GM19463 (cell line): Measurements from ENCODE around the gene RBL2.
A peak's percentile ranks its signal among the peaks of the same experiment; 100 is the strongest.
"Not testable (repeated sequence)": the region's sequence is repeated elsewhere in the genome, so short reads cannot be mapped to it uniquely, and the experiment has no call there.

Experiments used
- ATAC-seq: cut with Tn5 transposase; IDR thresholded peaks from one replicate; pipeline ENCODE4 v1.9.1; 2021; ENCODE audit warnings: mild to moderate bottlenecking, moderate library complexity; ENCODE audit not compliant: unreplicated experiment

RBL2 gene

GRCh38 chr16:53503270-53503923 lies 69.1 kb downstream of the RBL2 start:
- ATAC-seq = peak; percentile 93

- no peak for ATAC-seq
These were observed 69.9 kb downstream of the RBL2 start for GRCh38 chr16:53503991-53504663.

GRCh38 chr16:53504665-53505064 lies 70.4 kb downstream of the RBL2 start:
- no peak for ATAC-seq

- ATAC-seq = no peak
These were observed 72.0 kb downstream of the RBL2 start for GRCh38 chr16:53506254-53506653.

- ATAC-seq = no peak
These were observed 73.4 kb downstream of the RBL2 start for GRCh38 chr16:53507464-53508179.

- ATAC-seq = peak; percentile 65
These were observed 75.8 kb downstream of the RBL2 start for GRCh38 chr16:53509906-53510703.

DNA sequence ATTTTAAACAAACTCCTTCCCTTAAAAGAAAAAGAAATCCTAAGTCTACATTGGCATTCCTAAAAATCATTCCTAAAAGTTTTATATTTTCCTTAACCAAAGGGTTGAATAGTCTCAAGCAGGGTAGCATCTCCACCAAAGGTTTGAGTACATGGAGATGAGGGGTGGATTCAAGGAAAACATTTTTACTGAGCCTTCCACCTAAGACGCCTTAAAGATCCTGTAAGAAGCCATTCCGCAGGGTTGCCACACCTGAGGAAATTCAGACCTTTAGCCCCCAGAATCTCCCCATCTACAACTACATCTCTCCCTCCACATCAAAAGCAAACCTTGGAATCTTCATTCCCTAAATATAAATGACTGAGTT lies 76.4 kb downstream of the RBL2 start:
- ATAC-seq = no peak

- no peak for ATAC-seq
These were observed 76.8 kb downstream of the RBL2 start for GRCh38 chr16:53511084-53511402.

DNA sequence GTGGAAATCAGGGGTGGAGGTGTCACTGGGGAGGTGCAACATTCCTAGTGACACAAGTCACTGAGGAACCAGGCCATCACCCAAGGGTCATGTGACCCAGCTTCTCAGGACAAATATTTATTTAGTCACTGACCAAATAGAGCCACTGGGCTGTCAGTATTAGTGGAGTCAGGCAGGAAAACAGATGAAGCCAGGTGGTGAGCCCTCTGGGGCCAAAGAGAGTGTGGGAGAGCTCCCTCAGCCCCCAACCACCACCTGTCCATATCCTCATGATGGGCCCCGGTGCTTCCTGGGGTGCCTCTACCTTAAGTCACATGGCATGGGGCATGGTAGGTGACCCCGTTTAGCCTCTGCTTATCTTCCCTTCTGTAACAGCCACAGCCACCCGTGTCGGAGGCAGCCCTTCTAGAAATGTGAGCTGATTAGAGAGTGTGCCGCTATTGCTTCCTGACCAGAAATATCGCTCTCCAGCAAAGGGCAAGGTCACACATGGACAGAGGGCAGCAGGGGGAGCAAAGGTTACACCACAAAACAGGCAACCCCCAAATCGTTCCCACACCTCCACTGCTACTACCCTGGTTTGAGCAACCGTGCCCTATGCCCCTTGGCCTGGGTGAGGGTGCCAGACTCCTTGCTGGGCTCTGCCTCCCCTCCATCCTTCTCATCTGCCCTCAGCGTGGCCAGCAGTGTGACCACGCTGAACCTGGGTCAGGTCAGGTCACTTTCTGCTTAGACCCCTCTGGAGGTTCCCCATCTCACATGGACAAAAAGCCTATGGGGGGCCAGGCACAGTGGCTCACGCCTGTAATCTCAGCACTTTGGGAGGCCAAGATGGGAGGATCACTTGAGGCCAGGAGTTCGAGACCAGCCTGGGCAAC lies 77.4 kb downstream of the RBL2 start:
- ATAC-seq = no peak

- ATAC-seq = not testable (repeated sequence)
These were observed 78.5 kb downstream of the RBL2 start for GRCh38 chr16:53512795-53513194.

- no peak for ATAC-seq
These were observed 81.0 kb downstream of the RBL2 start for GRCh38 chr16:53515259-53515658.

GRCh38 chr16:53515811-53516210 lies 81.5 kb downstream of the RBL2 start:
- ATAC-seq = no peak

DNA sequence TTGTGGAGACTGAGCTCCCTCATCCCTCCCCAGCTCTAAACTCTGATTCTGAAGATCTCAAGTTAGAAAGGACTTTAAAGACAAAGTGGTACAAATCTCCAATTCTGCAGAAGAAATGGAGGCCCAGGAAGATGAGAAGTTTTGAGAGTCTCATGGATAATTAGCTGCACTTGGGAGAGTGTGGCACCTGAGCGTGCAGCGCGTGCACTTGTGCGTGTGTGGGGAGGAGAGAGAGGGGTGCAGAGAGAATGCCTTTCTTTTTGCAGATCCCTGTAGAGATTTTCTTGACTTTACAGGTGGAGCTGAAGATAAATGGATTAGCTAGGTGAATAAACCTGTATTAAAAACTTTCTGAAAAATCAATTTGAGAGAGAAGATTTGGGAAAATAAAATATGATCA lies 83.6 kb downstream of the RBL2 start:
- no peak for ATAC-seq

- peak; percentile 97 for ATAC-seq
These were observed 84.5 kb downstream of the RBL2 start for GRCh38 chr16:53518550-53519416.

DNA sequence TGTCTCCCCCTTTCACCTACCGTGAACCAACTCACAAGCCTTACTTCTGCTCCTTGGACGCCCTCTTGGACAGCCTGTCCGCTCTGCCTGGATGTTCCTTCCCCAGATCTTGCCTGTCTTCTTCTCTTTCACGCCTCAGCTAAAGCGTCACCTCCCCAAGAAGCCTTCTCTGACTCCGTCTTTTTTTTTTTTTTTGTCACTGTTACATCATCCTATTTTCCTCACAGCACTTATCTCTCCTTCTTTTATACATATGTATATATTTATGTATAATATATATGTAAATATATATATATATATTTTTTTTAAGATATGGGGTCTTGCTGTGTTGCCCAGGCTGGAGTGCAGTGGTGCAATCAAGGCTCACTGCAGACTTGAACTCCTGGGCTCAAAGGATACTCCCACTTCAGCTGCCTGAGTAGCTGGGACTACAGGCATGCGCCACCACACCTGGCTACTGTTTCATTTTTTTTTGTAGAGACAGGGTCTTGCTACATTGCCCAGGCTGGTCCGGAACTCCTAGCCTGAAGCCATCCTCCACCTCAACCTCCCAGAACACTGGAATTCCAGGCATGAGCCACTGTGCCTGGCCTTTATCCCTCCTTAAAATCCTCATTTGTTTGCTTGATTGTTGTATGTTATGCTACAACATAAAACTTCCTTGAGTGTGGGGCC lies 85.3 kb downstream of the RBL2 start:
- ATAC-seq = no peak

GRCh38 chr16:53523126-53523804 lies 89.0 kb downstream of the RBL2 start:
- ATAC-seq = no peak

GRCh38 chr16:53523971-53524548 lies 89.8 kb downstream of the RBL2 start:
- ATAC-seq = no peak

- ATAC-seq = no peak
These were observed 94.5 kb downstream of the RBL2 start for GRCh38 chr16:53528797-53529196.
